Motor neuron (in vitro differentiated cells): ENCODE measurements around the gene IGSF1. TPM values are rescaled to one million over a fixed set of nuclear protein-coding genes. Genes with fewer than 3 reads are reported as not detected.

ENCODE experiments used
- total RNA-seq, 8 experiments: library from RNA; unstranded; fragments of 300-600 nt; gene quantifications; 2 replicates each; pipeline versions ENCODE4 v1.2.3 to v1.2.4, GENCODE V29; 2022

The IGSF1 gene
- total RNA-seq, 8 experiments from 2014 or later = 0.24 to 7.1 (median 3.3) TPM; not detected in 2

Other genes starting within 250 kb of the IGSF1 start
- 10 to 100 TPM in 1 of 8 experiments, under 1 TPM in 4, not detected in 3; 0.42 to 41.8 (median 0.69) TPM for gene ARHGAP36, start 231.0 kb downstream of the IGSF1 start, total RNA-seq